HCT116 (cell line): ENCODE measurements around the gene GNG7. TPM values are rescaled to one million over a fixed set of nuclear protein-coding genes. Genes with fewer than 3 reads are reported as not detected.
A peak's percentile ranks its signal among the peaks of the same experiment; 100 is the strongest.
"Not testable (repeated sequence)": the region's sequence is repeated elsewhere in the genome, so short reads cannot be mapped to it uniquely, and the experiment has no call there.

Experiments used
- ATAC-seq: fragments of 200-7000 bp; cut with Tn5 transposase; 2 replicates; pipeline ENCODE4 v1.9.1; 2020; ENCODE audit warnings: mild to moderate bottlenecking, moderate library complexity
- BruUV-seq: library from RNA; stranded (reverse); fragments of 400-500 nt; replicated peaks from 2 replicates; lab custom pipeline; 2021; lab: Mats Ljungman, UMichigan
- CTCF ChIA-PET: fragments of 300-600 bp; sonication (Branson Sonifier 250); formaldehyde crosslinking; loops from one replicate; lab custom pipeline; 2021; ENCODE audit warnings: antibody characterized with exemption; lab: Charles Lee
- POLR2A ChIA-PET: fragments of 300-600, 350-600 bp; sonication (Branson Sonifier 250); formaldehyde crosslinking; loops from one replicate; lab custom pipeline; 2021; ENCODE audit warnings: antibody characterized with exemption; lab: Charles Lee
- RAD21 ChIA-PET, 2 experiments: fragments of 300-600 bp; sonication (Branson Sonifier 250); formaldehyde crosslinking; loops; one replicate each; lab custom pipeline; 2023; ENCODE audit warnings: low total read pairs in 2 of 2; ENCODE audit not compliant: uncharacterized antibody in 2 of 2, unreplicated experiment in 2 of 2, low non-redundant PET in 1 of 2; lab: Charles Lee
- DNase-seq: peaks from one replicate; pipeline ENCODE4 v3.0.0-alpha.2; 2010; ENCODE audit warnings: low read depth, low spot score
- H2AFZ ChIP-seq: fragments of 200-600 bp; shearing (Covaris generic), sonication (generic); 2 replicates; pipeline ENCODE4 v1.6.1; 2017; ENCODE audit warnings: low read depth, mixed run types, mixed read lengths, antibody characterized with exemption, low read length; ENCODE audit not compliant: poor library complexity, severe bottlenecking
- H3K27ac ChIP-seq: 2 replicates; pipeline ENCODE4 v1.5.1; 2012; ENCODE audit warnings: low read depth, low read length
- H3K27me3 ChIP-seq: fragments of 200-600 bp; sonication (generic); 2 replicates; pipeline ENCODE4 v1.6.1; 2016; ENCODE audit warnings: mixed run types, low read length, mixed read lengths; ENCODE audit not compliant: insufficient read depth
- H3K36me3 ChIP-seq, 2 experiments: fragments of 200-500 bp in 1 of 2; fragments of 200-600 bp in 1 of 2; sonication (Bioruptor generic) in 1 of 2; sonication (generic) in 1 of 2; 2 replicates each; pipeline versions ENCODE4 v1.5.1 to v1.6.1; 2014 to 2016; ENCODE audit warnings: low read length in 2 of 2, inconsistent platforms in 1 of 2, mixed read lengths in 1 of 2, mixed run types in 1 of 2; ENCODE audit not compliant: insufficient read depth in 2 of 2, control insufficient read depth in 1 of 2
- H3K4me1 ChIP-seq, 2 experiments: fragments of 200-600 bp in 1 of 2; sonication (generic) in 1 of 2; 2 replicates each; pipeline versions ENCODE4 v1.5.1 to v1.6.1; 2012 to 2017; ENCODE audit warnings: low read length in 2 of 2, inconsistent platforms in 1 of 2, mild to moderate bottlenecking in 1 of 2, mixed read lengths in 1 of 2, mixed run types in 1 of 2, moderate library complexity in 1 of 2; ENCODE audit not compliant: insufficient read depth in 2 of 2, control insufficient read depth in 1 of 2
- H3K4me2 ChIP-seq: fragments of 200-600 bp; sonication (generic); 2 replicates; pipeline ENCODE4 v1.6.1; 2017; ENCODE audit warnings: mixed run types, low read length, mixed read lengths
- H3K4me3 ChIP-seq, 2 experiments: fragments of 200-600 bp in 1 of 2; sonication (generic) in 1 of 2; replicated peaks in 1 of 2; 2 replicates each; pipeline ENCODE4 v1.5.1; 2011 to 2016; ENCODE audit warnings: low read length in 2 of 2, control low read depth in 1 of 2, low read depth in 1 of 2, mild to moderate bottlenecking in 1 of 2, mixed read lengths in 1 of 2, mixed run types in 1 of 2
- H3K79me2 ChIP-seq: fragments of 200-600 bp; sonication (generic); 2 replicates; pipeline ENCODE4 v1.6.1; 2017; ENCODE audit warnings: mild to moderate bottlenecking, mixed run types, low read length, moderate library complexity, mixed read lengths; ENCODE audit not compliant: insufficient read depth
- H3K9ac ChIP-seq: fragments of 200-600 bp; sonication (generic); 2 replicates; pipeline ENCODE4 v1.6.1; 2016; ENCODE audit warnings: low read length, mixed read lengths
- H3K9me2 ChIP-seq: fragments of 200-600 bp; sonication (generic), shearing (Covaris generic); 2 replicates; pipeline ENCODE4 v1.6.1; 2017; ENCODE audit warnings: mixed run types, mild to moderate bottlenecking, moderate library complexity; ENCODE audit not compliant: insufficient read depth
- H3K9me3 ChIP-seq, 2 experiments: fragments of 200-500 bp in 1 of 2; fragments of 200-600 bp in 1 of 2; sonication (Bioruptor generic) in 1 of 2; sonication (generic) in 1 of 2; 2 replicates each; pipeline ENCODE4 v1.6.1; 2014 to 2017; ENCODE audit warnings: low read length in 2 of 2, mixed read lengths in 2 of 2, inconsistent platforms in 1 of 2, low read depth in 1 of 2, mild to moderate bottlenecking in 1 of 2, mixed run types in 1 of 2, moderate library complexity in 1 of 2; ENCODE audit not compliant: control insufficient read depth in 1 of 2, insufficient read depth in 1 of 2
- H4K20me1 ChIP-seq: fragments of 200-600 bp; sonication (generic), shearing (Covaris generic); 2 replicates; pipeline ENCODE4 v1.6.1; 2017; ENCODE audit warnings: mixed run types, mild to moderate bottlenecking, moderate library complexity; ENCODE audit not compliant: insufficient read depth
- ATF3 ChIP-seq: IDR thresholded peaks from 2 replicates; pipeline ENCODE4 v1.6.1; 2012
- POLR2A ChIP-seq: IDR thresholded peaks from 2 replicates; pipeline ENCODE4 v1.7.0; 2011; ENCODE audit warnings: borderline replicate concordance; ENCODE audit not compliant: insufficient read depth, insufficient read length; ENCODE audit errors: extremely low read depth
- POLR2AphosphoS5 ChIP-seq: IDR thresholded peaks from 2 replicates; pipeline ENCODE4 v1.6.1; 2011; ENCODE audit warnings: mild to moderate bottlenecking, low read depth, low read length, moderate library complexity
- SIN3A ChIP-seq: IDR thresholded peaks from 2 replicates; pipeline ENCODE4 v1.6.1; 2012; ENCODE audit warnings: low read depth
- SP1 ChIP-seq: IDR thresholded peaks from 2 replicates; pipeline ENCODE4 v1.6.1; 2012; ENCODE audit warnings: low read depth
- TCF7L2 ChIP-seq: IDR thresholded peaks from 2 replicates; pipeline ENCODE4 v1.7.0; 2011; ENCODE audit warnings: borderline replicate concordance, inconsistent platforms; ENCODE audit not compliant: insufficient read depth, insufficient read length; ENCODE audit errors: extremely low read depth
- intact Hi-C: fragments of 100-400 bp; cut with micrococcal nuclease; formaldehyde crosslinking; loops from 2 replicates; pipeline ENCODE4 v1.10.0; 2022
- total RNA-seq: library from RNA; stranded (reverse); gene quantifications from one replicate; pipeline ENCODE4 v1.2.1, GENCODE V29; 2021; ENCODE audit not compliant: unreplicated experiment

The GNG7 gene
- total RNA-seq, 1 experiment from 2014 or later, result 11.3 TPM

- TF ChIP-seq TCF7L2, result peak; percentile 99
- peak; percentile 89 for TF ChIP-seq SP1
- no peak for TF ChIP-seq POLR2A
- TF ChIP-seq POLR2AphosphoS5, result peak; percentile 56
- no peak for TF ChIP-seq ATF3
- TF ChIP-seq SIN3A, result peak; percentile 96; the same call in 1 of the 2 replicates
- TF ChIP-seq, all 23 proteins: peak for 12
These were observed 158.7 kb downstream of the GNG7 start (continued) for GRCh38 chr19:2543463-2544442.

GRCh38 chr19:2543072-2543462 is 159.4 kb downstream of the GNG7 start:
- H3K9me2 ChIP-seq, H4K20me1 ChIP-seq, BruUV-seq, H2AFZ ChIP-seq, H3K27me3 ChIP-seq, H3K36me3 ChIP-seq, H3K79me2 ChIP-seq, intact Hi-C loops, DNase-seq, H3K9me3 ChIP-seq: not testable (repeated sequence)
- Histone ChIP-seq H3K4me3 (peak overlapping the region; percentile 16 to 20; a peak in 2 of 4 replicates), H3K4me2 (peak overlapping the region; percentile 74), H3K27ac (peak overlapping the region; percentile 80), H3K9ac (peak overlapping the region; percentile 69), H3K4me1 (peaks cover 51 to 82% of the 10 kb centered on the region in 2 experiments)
- POLR2A ChIA-PET, result interaction anchor here (0.7 to 6.8 kb wide), 10 partner anchors 9 to 86 kb away, joined by 3 to 55 read pairs (median 4); partner anchors contain the start of genes GADD45B and LMNB2
- RAD21 ChIA-PET, result interaction anchor here (1.4 to 1.6 kb wide), 2 partner anchors 67 kb away, joined by 5 to 9 read pairs; partner anchors contain the start of gene GADD45B (in 2 of the 2)
- CTCF ChIA-PET, result interaction anchor here (1.0 to 2.1 kb wide), 3 partner anchors 37 to 94 kb away, joined by 3 to 9 read pairs (median 5); no protein-coding TSS in a partner anchor
- peak; percentile 7 for ATAC-seq
